Measurements from ENCODE around the gene CLIC5. TPM values are rescaled to one million over a fixed set of nuclear protein-coding genes. Genes with fewer than 3 reads are reported as not detected.

CLIC5 gene
- polyA plus RNA-seq, 1 donor (not counting 4 experiments of a cell fraction or from before 2014, with no cell fraction given) = 0.09 TPM

- H3K4me3 ChIP-seq (ENCODE audit: control insufficient read depth in 2 of 3, extremely low read depth in 1 of 3, insufficient read depth in 2 of 3, low read depth in 1 of 3, low read length in 3 of 3) = no peak overlapping the region
- H3K27ac ChIP-seq (ENCODE audit: control insufficient read depth, insufficient read depth, low read length) = no peak overlapping the region
- H3K27me3 ChIP-seq (ENCODE audit: control insufficient read depth, extremely low read depth, insufficient read depth, low read length) = peaks cover 3% of the 10 kb centered on the region
- H3K9me3 ChIP-seq (ENCODE audit: control insufficient read depth, low read depth, low read length) = no peaks in the 10 kb centered on the region
- H3K4me2 ChIP-seq (ENCODE audit: control insufficient read depth, extremely low read depth, insufficient read depth, low read depth, low read length) = no peak overlapping the region
- DNase-seq (ENCODE audit: low read depth, low spot score) = no peak
- no peak overlapping the region for H3K9ac ChIP-seq (ENCODE audit: control insufficient read depth, extremely low read depth, insufficient read depth, low read length)
- no peaks in the 10 kb centered on the region for H3K36me3 ChIP-seq (ENCODE audit: control insufficient read depth in 2 of 2, extremely low read depth in 1 of 2, insufficient read depth in 2 of 2, low read length in 2 of 2)
- H3K79me2 ChIP-seq (ENCODE audit: control insufficient read depth, insufficient read depth, low read length) = no peaks in the 10 kb centered on the region
- dilution Hi-C loops (cut with MboI; ENCODE audit: extremely low pct_ligation_motif_present, low sequenced_read_pairs) = no loop called here
- FAIRE-seq = no peak
- no peaks in the 10 kb centered on the region for H3K9me1 ChIP-seq (ENCODE audit: control insufficient read depth, extremely low read depth, insufficient read depth, low read length)
- no peak overlapping the region for H2AFZ ChIP-seq (ENCODE audit: control insufficient read depth, low read length)
- H4K20me1 ChIP-seq (ENCODE audit: control insufficient read depth, extremely low read depth, insufficient read depth, low read length) = no peaks in the 10 kb centered on the region
- H3K4me1 ChIP-seq (ENCODE audit: control insufficient read depth, extremely low read depth, insufficient read depth, low read length) = no peaks in the 10 kb centered on the region
- TF ChIP-seq EZH2 (IDR thresholded peaks at IDR 0.05; ENCODE audit: low read length) = no peak
- TF ChIP-seq, protein P1, sequence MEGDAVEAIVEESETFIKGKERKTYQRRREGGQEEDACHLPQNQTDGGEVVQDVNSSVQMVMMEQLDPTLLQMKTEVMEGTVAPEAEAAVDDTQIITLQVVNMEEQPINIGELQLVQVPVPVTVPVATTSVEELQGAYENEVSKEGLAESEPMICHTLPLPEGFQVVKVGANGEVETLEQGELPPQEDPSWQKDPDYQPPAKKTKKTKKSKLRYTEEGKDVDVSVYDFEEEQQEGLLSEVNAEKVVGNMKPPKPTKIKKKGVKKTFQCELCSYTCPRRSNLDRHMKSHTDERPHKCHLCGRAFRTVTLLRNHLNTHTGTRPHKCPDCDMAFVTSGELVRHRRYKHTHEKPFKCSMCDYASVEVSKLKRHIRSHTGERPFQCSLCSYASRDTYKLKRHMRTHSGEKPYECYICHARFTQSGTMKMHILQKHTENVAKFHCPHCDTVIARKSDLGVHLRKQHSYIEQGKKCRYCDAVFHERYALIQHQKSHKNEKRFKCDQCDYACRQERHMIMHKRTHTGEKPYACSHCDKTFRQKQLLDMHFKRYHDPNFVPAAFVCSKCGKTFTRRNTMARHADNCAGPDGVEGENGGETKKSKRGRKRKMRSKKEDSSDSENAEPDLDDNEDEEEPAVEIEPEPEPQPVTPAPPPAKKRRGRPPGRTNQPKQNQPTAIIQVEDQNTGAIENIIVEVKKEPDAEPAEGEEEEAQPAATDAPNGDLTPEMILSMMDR (optimal IDR thresholded peaks at IDR 0.05 in 1 of 3, IDR thresholded peaks at IDR 0.05 in 1 of 3, conservative IDR thresholded peaks at IDR 0.05 in 1 of 3; ENCODE audit: extremely low read depth in 1 of 3, insufficient read depth in 2 of 3, low read length in 3 of 3) = no peak
These were observed 99.0 kb downstream of the CLIC5 start for GRCh38 chr6:45916692-45917091.

- dilution Hi-C loops (cut with MboI; ENCODE audit: extremely low pct_ligation_motif_present, low sequenced_read_pairs) = no loop called here
- DNase-seq (ENCODE audit: low read depth, low spot score) (no peak), FAIRE-seq (no peak)
- Histone ChIP-seq H3K9me1 (ENCODE audit: control insufficient read depth, extremely low read depth, insufficient read depth, low read length) (no peaks in the 10 kb centered on the region), H3K27me3 (ENCODE audit: control insufficient read depth, extremely low read depth, insufficient read depth, low read length) (peaks cover 3% of the 10 kb centered on the region), H3K4me2 (ENCODE audit: control insufficient read depth, extremely low read depth, insufficient read depth, low read depth, low read length) (no peak overlapping the region), H4K20me1 (ENCODE audit: control insufficient read depth, extremely low read depth, insufficient read depth, low read length) (no peaks in the 10 kb centered on the region), H3K9ac (ENCODE audit: control insufficient read depth, extremely low read depth, insufficient read depth, low read length) (no peak overlapping the region), H3K36me3 (ENCODE audit: control insufficient read depth in 2 of 2, extremely low read depth in 1 of 2, insufficient read depth in 2 of 2, low read length in 2 of 2) (no peaks in the 10 kb centered on the region), H3K4me1 (ENCODE audit: control insufficient read depth, extremely low read depth, insufficient read depth, low read length) (no peaks in the 10 kb centered on the region), H3K27ac (ENCODE audit: control insufficient read depth, insufficient read depth, low read length) (no peak overlapping the region), H3K9me3 (ENCODE audit: control insufficient read depth, low read depth, low read length) (no peaks in the 10 kb centered on the region), H2AFZ (ENCODE audit: control insufficient read depth, low read length) (no peak overlapping the region), H3K4me3 (ENCODE audit: control insufficient read depth in 2 of 3, extremely low read depth in 1 of 3, insufficient read depth in 2 of 3, low read depth in 1 of 3, low read length in 3 of 3) (no peak overlapping the region), H3K79me2 (ENCODE audit: control insufficient read depth, insufficient read depth, low read length) (no peaks in the 10 kb centered on the region)
- TF ChIP-seq EZH2 (IDR thresholded peaks at IDR 0.05; ENCODE audit: low read length) = no peak
- TF ChIP-seq, protein P1 (optimal IDR thresholded peaks at IDR 0.05 in 1 of 3, IDR thresholded peaks at IDR 0.05 in 1 of 3, conservative IDR thresholded peaks at IDR 0.05 in 1 of 3; ENCODE audit: extremely low read depth in 1 of 3, insufficient read depth in 2 of 3, low read length in 3 of 3) = no peak
These were observed 99.7 kb downstream of the CLIC5 start for GRCh38 chr6:45915780-45916468.
